ENCODE measurements around the gene CA7.

CA7 gene

DNA sequence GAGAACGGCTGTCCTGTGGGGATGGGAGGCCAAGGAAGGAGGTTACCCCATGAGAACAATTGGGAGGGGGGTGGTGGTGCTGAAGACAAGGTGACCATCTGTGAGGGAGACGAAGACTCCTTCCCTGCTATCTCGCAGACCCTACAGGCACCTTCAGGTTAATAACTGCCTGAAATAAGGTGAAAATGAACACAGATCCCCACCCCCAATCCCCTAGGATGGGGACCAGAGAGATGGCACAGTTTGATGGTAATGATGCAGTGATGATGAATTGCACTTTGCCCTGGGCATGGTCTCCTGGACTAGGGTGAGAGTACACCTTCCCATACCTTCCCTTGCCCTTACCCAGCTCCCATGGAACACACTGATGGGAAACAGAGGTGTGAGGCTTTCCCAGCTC lies 12.0 kb upstream of the CA7 start:
- H3K9ac ChIP-seq (ENCODE audit: low read depth, low read length), result no peak overlapping the region
- no peak overlapping the region for H3K4me3 ChIP-seq (ENCODE audit: low read depth, low read length)
- peaks cover 10% of the 10 kb centered on the region for H3K36me3 ChIP-seq (ENCODE audit: control insufficient read depth, insufficient read depth, low read length)
- H3K9me3 ChIP-seq (ENCODE audit: control insufficient read depth, insufficient read depth, low read length), result no peaks in the 10 kb centered on the region
- H3K27me3 ChIP-seq (ENCODE audit: control insufficient read depth, insufficient read depth, low read length), result peaks cover 12% of the 10 kb centered on the region
- H3K4me1 ChIP-seq (ENCODE audit: control insufficient read depth, insufficient read depth, low read length), result no peaks in the 10 kb centered on the region

GRCh38 chr16:66832661-66833305 lies 11.4 kb upstream of the CA7 start:
- H3K27me3 ChIP-seq (ENCODE audit: control insufficient read depth, insufficient read depth, low read length), result peaks cover 12% of the 10 kb centered on the region
- H3K9ac ChIP-seq (ENCODE audit: low read depth, low read length), result no peak overlapping the region
- H3K4me3 ChIP-seq (ENCODE audit: low read depth, low read length), result no peak overlapping the region
- H3K9me3 ChIP-seq (ENCODE audit: control insufficient read depth, insufficient read depth, low read length), result no peaks in the 10 kb centered on the region
- H3K4me1 ChIP-seq (ENCODE audit: control insufficient read depth, insufficient read depth, low read length), result no peaks in the 10 kb centered on the region
- peaks cover 7% of the 10 kb centered on the region for H3K36me3 ChIP-seq (ENCODE audit: control insufficient read depth, insufficient read depth, low read length)

- Histone ChIP-seq H3K4me3 (ENCODE audit: low read depth, low read length) (no peak overlapping the region), H3K36me3 (ENCODE audit: control insufficient read depth, insufficient read depth, low read length) (peaks cover 3% of the 10 kb centered on the region), H3K9me3 (ENCODE audit: control insufficient read depth, insufficient read depth, low read length) (no peaks in the 10 kb centered on the region), H3K9ac (ENCODE audit: low read depth, low read length) (no peak overlapping the region), H3K4me1 (ENCODE audit: control insufficient read depth, insufficient read depth, low read length) (no peaks in the 10 kb centered on the region), H3K27me3 (ENCODE audit: control insufficient read depth, insufficient read depth, low read length) (peaks cover 12% of the 10 kb centered on the region)
These were observed 9.5 kb upstream of the CA7 start for GRCh38 chr16:66834746-66835145.

DNA sequence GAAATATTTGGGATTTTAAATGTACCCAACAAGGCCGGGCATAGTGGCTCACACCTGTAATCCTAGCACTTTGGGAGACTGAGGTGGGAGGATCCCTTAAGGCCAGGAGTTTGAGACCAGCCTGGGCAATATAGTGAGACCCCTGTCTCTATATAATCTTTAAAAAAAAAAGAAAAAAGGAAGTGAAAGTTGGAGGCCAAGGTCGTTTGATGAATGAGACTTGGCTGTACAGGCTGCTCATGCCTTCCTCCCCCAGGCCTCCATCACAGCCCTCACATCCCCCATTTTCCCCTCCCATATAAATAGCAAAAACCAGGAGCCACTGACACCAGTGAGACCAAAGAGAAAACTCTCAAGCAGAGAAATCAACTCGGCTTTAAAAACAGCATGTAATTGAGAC lies 3.3 kb upstream of the CA7 start:
- Histone ChIP-seq H3K4me3 (ENCODE audit: low read depth, low read length) (no peak overlapping the region), H3K27me3 (ENCODE audit: control insufficient read depth, insufficient read depth, low read length) (peaks cover 43% of the 10 kb centered on the region), H3K36me3 (ENCODE audit: control insufficient read depth, insufficient read depth, low read length) (no peaks in the 10 kb centered on the region), H3K4me1 (ENCODE audit: control insufficient read depth, insufficient read depth, low read length) (no peaks in the 10 kb centered on the region), H3K9ac (ENCODE audit: low read depth, low read length) (no peak overlapping the region), H3K9me3 (ENCODE audit: control insufficient read depth, insufficient read depth, low read length) (no peaks in the 10 kb centered on the region)

GRCh38 chr16:66841366-66841765 lies 2.8 kb upstream of the CA7 start:
- no peaks in the 10 kb centered on the region for H3K4me1 ChIP-seq (ENCODE audit: control insufficient read depth, insufficient read depth, low read length)
- H3K9me3 ChIP-seq (ENCODE audit: control insufficient read depth, insufficient read depth, low read length), result no peaks in the 10 kb centered on the region
- no peak overlapping the region for H3K9ac ChIP-seq (ENCODE audit: low read depth, low read length)
- H3K36me3 ChIP-seq (ENCODE audit: control insufficient read depth, insufficient read depth, low read length), result no peaks in the 10 kb centered on the region
- H3K4me3 ChIP-seq (ENCODE audit: low read depth, low read length), result no peak overlapping the region
- H3K27me3 ChIP-seq (ENCODE audit: control insufficient read depth, insufficient read depth, low read length), result peaks cover 48% of the 10 kb centered on the region

DNA sequence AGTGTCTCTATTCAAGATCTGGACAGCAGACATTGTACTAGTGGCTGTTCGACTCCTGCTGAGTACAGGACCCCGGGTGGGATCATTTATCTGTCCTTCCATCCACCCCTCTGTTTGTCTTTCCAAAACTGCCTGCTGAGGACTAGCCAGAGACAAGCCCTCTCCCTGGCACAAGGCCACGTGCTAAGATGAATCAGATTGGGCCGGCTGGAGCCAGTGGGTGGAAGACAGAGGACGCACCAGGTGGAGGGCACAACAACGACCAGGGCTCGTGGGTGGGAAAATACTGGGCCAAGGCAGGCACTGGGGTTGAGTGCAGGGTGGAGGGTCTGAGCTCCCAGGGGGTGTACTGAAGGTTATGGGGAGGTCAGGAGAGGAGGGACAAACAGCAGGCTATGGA lies 1.4 kb upstream of the CA7 start:
- no peaks in the 10 kb centered on the region for H3K9me3 ChIP-seq (ENCODE audit: control insufficient read depth, insufficient read depth, low read length)
- H3K4me3 ChIP-seq (ENCODE audit: low read depth, low read length), result no peak overlapping the region
- H3K27me3 ChIP-seq (ENCODE audit: control insufficient read depth, insufficient read depth, low read length), result peaks cover 62% of the 10 kb centered on the region
- H3K4me1 ChIP-seq (ENCODE audit: control insufficient read depth, insufficient read depth, low read length), result no peaks in the 10 kb centered on the region
- H3K36me3 ChIP-seq (ENCODE audit: control insufficient read depth, insufficient read depth, low read length), result no peaks in the 10 kb centered on the region
- H3K9ac ChIP-seq (ENCODE audit: low read depth, low read length), result no peak overlapping the region

- Histone ChIP-seq H3K36me3 (ENCODE audit: control insufficient read depth, insufficient read depth, low read length) (no peaks in the 10 kb centered on the region), H3K4me3 (ENCODE audit: low read depth, low read length) (no peak overlapping the region), H3K9me3 (ENCODE audit: control insufficient read depth, insufficient read depth, low read length) (no peaks in the 10 kb centered on the region), H3K27me3 (ENCODE audit: control insufficient read depth, insufficient read depth, low read length) (peaks cover 62% of the 10 kb centered on the region), H3K4me1 (ENCODE audit: control insufficient read depth, insufficient read depth, low read length) (no peaks in the 10 kb centered on the region), H3K9ac (ENCODE audit: low read depth, low read length) (no peak overlapping the region)
These were observed 1.0 kb upstream of the CA7 start for GRCh38 chr16:66843191-66843590.

DNA sequence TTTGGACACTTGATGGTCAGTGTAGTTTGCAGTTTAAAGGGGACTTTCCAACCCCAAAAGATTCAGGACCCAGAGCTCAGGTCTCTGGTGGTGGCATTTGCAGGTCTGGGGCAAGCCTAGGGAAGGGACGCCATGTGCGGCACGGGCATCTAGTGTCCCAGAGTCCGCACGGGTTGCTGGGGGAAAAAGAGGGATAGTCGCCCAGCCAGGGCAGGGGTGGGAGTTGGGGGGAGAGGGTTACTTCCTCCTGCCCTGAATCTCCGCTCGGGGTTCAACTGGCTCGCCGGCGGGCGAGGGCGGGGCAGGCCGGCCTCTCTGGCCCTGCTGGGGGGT lies 239 bp upstream of the CA7 start:
- H3K4me3 ChIP-seq (ENCODE audit: low read depth, low read length), result peak overlapping the region; percentile 78
- H3K9ac ChIP-seq (ENCODE audit: low read depth, low read length), result no peak overlapping the region
- no peaks in the 10 kb centered on the region for H3K9me3 ChIP-seq (ENCODE audit: control insufficient read depth, insufficient read depth, low read length)
- peaks cover 62% of the 10 kb centered on the region for H3K27me3 ChIP-seq (ENCODE audit: control insufficient read depth, insufficient read depth, low read length)
- no peaks in the 10 kb centered on the region for H3K36me3 ChIP-seq (ENCODE audit: control insufficient read depth, insufficient read depth, low read length)
- H3K4me1 ChIP-seq (ENCODE audit: control insufficient read depth, insufficient read depth, low read length), result no peaks in the 10 kb centered on the region

DNA sequence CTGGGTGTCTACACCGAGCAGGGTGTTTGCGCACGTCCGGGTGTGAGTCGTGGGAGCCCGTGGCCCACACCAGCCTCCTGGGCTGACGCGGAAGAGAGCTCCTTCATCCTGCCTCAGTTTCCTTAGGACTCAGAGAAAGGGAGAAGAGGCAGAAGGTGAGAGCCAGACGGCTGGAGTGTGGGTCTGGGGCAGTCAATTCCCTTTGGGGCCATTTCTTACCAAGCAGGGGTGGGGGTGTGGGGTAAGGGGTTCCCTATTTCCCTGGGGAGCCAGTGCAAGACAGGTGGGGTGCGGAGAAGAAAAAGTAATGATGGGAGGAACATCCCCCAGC lies 831 bp downstream of the CA7 start:
- no peaks in the 10 kb centered on the region for H3K9me3 ChIP-seq (ENCODE audit: control insufficient read depth, insufficient read depth, low read length)
- H3K27me3 ChIP-seq (ENCODE audit: control insufficient read depth, insufficient read depth, low read length), result peaks cover 62% of the 10 kb centered on the region
- no peak overlapping the region for H3K9ac ChIP-seq (ENCODE audit: low read depth, low read length)
- H3K36me3 ChIP-seq (ENCODE audit: control insufficient read depth, insufficient read depth, low read length), result no peaks in the 10 kb centered on the region
- H3K4me1 ChIP-seq (ENCODE audit: control insufficient read depth, insufficient read depth, low read length), result no peaks in the 10 kb centered on the region
- peak overlapping the region; percentile 78 for H3K4me3 ChIP-seq (ENCODE audit: low read depth, low read length)

DNA sequence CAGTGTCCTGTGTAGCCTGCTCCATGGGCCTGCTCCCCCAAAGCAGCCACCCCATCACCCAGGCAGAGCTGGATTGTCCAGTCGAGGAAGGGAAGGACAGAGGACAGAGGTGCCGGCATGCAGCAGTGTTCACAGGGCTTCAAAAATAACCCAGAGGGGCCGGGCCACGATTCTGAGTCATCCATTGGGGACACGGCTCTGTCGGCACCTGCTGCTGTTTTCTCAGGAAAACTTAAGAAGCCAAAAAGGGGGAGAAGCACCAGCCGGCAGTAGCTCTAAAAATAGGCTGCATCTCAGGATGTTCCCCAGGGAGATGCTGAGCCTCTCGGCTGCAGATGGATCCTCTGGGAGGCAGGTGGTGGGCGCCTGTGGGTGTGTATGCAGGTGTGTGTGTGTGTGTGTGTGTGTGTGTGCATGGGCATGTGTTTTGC lies 1.6 kb downstream of the CA7 start:
- H3K9ac ChIP-seq (ENCODE audit: low read depth, low read length), result no peak overlapping the region
- no peaks in the 10 kb centered on the region for H3K4me1 ChIP-seq (ENCODE audit: control insufficient read depth, insufficient read depth, low read length)
- no peaks in the 10 kb centered on the region for H3K36me3 ChIP-seq (ENCODE audit: control insufficient read depth, insufficient read depth, low read length)
- no peaks in the 10 kb centered on the region for H3K9me3 ChIP-seq (ENCODE audit: control insufficient read depth, insufficient read depth, low read length)
- peaks cover 62% of the 10 kb centered on the region for H3K27me3 ChIP-seq (ENCODE audit: control insufficient read depth, insufficient read depth, low read length)
- H3K4me3 ChIP-seq (ENCODE audit: low read depth, low read length), result no peak overlapping the region

GRCh38 chr16:66846266-66846665 lies 2.1 kb downstream of the CA7 start:
- H3K9ac ChIP-seq (ENCODE audit: low read depth, low read length), result no peak overlapping the region
- no peaks in the 10 kb centered on the region for H3K4me1 ChIP-seq (ENCODE audit: control insufficient read depth, insufficient read depth, low read length)
- no peaks in the 10 kb centered on the region for H3K9me3 ChIP-seq (ENCODE audit: control insufficient read depth, insufficient read depth, low read length)
- no peak overlapping the region for H3K4me3 ChIP-seq (ENCODE audit: low read depth, low read length)
- peaks cover 59% of the 10 kb centered on the region for H3K27me3 ChIP-seq (ENCODE audit: control insufficient read depth, insufficient read depth, low read length)
- no peaks in the 10 kb centered on the region for H3K36me3 ChIP-seq (ENCODE audit: control insufficient read depth, insufficient read depth, low read length)

GRCh38 chr16:66846831-66847230 lies 2.6 kb downstream of the CA7 start:
- no peaks in the 10 kb centered on the region for H3K9me3 ChIP-seq (ENCODE audit: control insufficient read depth, insufficient read depth, low read length)
- H3K4me1 ChIP-seq (ENCODE audit: control insufficient read depth, insufficient read depth, low read length), result no peaks in the 10 kb centered on the region
- no peaks in the 10 kb centered on the region for H3K36me3 ChIP-seq (ENCODE audit: control insufficient read depth, insufficient read depth, low read length)
- no peak overlapping the region for H3K4me3 ChIP-seq (ENCODE audit: low read depth, low read length)
- H3K27me3 ChIP-seq (ENCODE audit: control insufficient read depth, insufficient read depth, low read length), result peaks cover 55% of the 10 kb centered on the region
- H3K9ac ChIP-seq (ENCODE audit: low read depth, low read length), result no peak overlapping the region

Data from iPS-15b (cell line).